Dendritic cell treated with granulocyte-macrophage colony-stimulating factor and Interleukin-4, amounts not matched to agents 40 ng/mL and 50 ng/mL, for 4 days (primary cell): Measurements from ENCODE around the gene PRF1.

Experiments used
- H3K27ac Mint-ChIP-seq: one replicate; pipeline ENCODE4 v1.8.0; 2022; ENCODE audit warnings: mild to moderate bottlenecking, mixed read lengths
- H3K27me3 Mint-ChIP-seq: one replicate; pipeline ENCODE4 v1.8.0; 2022; ENCODE audit warnings: mild to moderate bottlenecking, mixed read lengths
- H3K36me3 Mint-ChIP-seq: one replicate; pipeline ENCODE4 v1.8.0; 2022; ENCODE audit warnings: low read depth, mixed read lengths
- H3K4me1 Mint-ChIP-seq: one replicate; pipeline ENCODE4 v1.8.0; 2022; ENCODE audit warnings: low read depth, mixed read lengths
- H3K4me3 Mint-ChIP-seq: one replicate; pipeline ENCODE4 v1.8.0; 2022; ENCODE audit warnings: mild to moderate bottlenecking, moderate library complexity, mixed read lengths
- H3K9me3 Mint-ChIP-seq: one replicate; pipeline ENCODE4 v1.8.0; 2022; ENCODE audit warnings: mixed read lengths
- intact Hi-C: fragments of 100-400 bp; cut with micrococcal nuclease; formaldehyde crosslinking; loops from one replicate; pipeline ENCODE4 v1.15.0; 2022

PRF1 gene

GRCh38 chr10:70607936-70608335 lies 5.4 kb upstream of the PRF1 start:
- Mint-ChIP-seq H3K27me3 (no peaks in the 10 kb centered on the region), H3K4me1 (peaks cover 17% of the 10 kb centered on the region), H3K9me3 (no peaks in the 10 kb centered on the region), H3K27ac (no peak overlapping the region), H3K4me3 (no peak overlapping the region), H3K36me3 (no peaks in the 10 kb centered on the region)
- intact Hi-C loops, result no loop called here

GRCh38 chr10:70605161-70605560 lies 2.6 kb upstream of the PRF1 start:
- Mint-ChIP-seq H3K27ac (no peak overlapping the region), H3K4me3 (no peak overlapping the region), H3K36me3 (no peaks in the 10 kb centered on the region), H3K9me3 (no peaks in the 10 kb centered on the region), H3K4me1 (peaks cover 18% of the 10 kb centered on the region), H3K27me3 (peaks cover 3% of the 10 kb centered on the region)
- intact Hi-C loops, result no loop called here

GRCh38 chr10:70604106-70604505 lies 1.6 kb upstream of the PRF1 start:
- Mint-ChIP-seq H3K9me3 (no peaks in the 10 kb centered on the region), H3K4me1 (peaks cover 18% of the 10 kb centered on the region), H3K27ac (no peak overlapping the region), H3K27me3 (peaks cover 3% of the 10 kb centered on the region), H3K4me3 (no peak overlapping the region), H3K36me3 (no peaks in the 10 kb centered on the region)
- intact Hi-C loops, result no loop called here

GRCh38 chr10:70603449-70603801 lies 884 bp upstream of the PRF1 start:
- Mint-ChIP-seq H3K9me3 (no peaks in the 10 kb centered on the region), H3K4me3 (no peak overlapping the region), H3K36me3 (no peaks in the 10 kb centered on the region), H3K4me1 (peaks cover 18% of the 10 kb centered on the region), H3K27me3 (peaks cover 3% of the 10 kb centered on the region), H3K27ac (no peak overlapping the region)
- intact Hi-C loops, result no loop called here

GRCh38 chr10:70601746-70602145 lies 795 bp downstream of the PRF1 start:
- Mint-ChIP-seq H3K27me3 (peaks cover 3% of the 10 kb centered on the region), H3K27ac (no peak overlapping the region), H3K36me3 (no peaks in the 10 kb centered on the region), H3K9me3 (no peaks in the 10 kb centered on the region), H3K4me1 (peaks cover 18% of the 10 kb centered on the region), H3K4me3 (no peak overlapping the region)
- intact Hi-C loops, result no loop called here

- intact Hi-C loops, result no loop called here
- H3K4me1 Mint-ChIP-seq, result peaks cover 18% of the 10 kb centered on the region
- H3K27ac Mint-ChIP-seq, result no peak overlapping the region
- H3K27me3 Mint-ChIP-seq, result peaks cover 3% of the 10 kb centered on the region
- no peaks in the 10 kb centered on the region for H3K36me3 Mint-ChIP-seq
- H3K4me3 Mint-ChIP-seq, result no peak overlapping the region
- H3K9me3 Mint-ChIP-seq, result no peaks in the 10 kb centered on the region
Observed at GRCh38 chr10:70600512-70601395, 1.8 kb downstream of the PRF1 start.

- Mint-ChIP-seq H3K4me1 (peaks cover 12% of the 10 kb centered on the region), H3K27ac (no peak overlapping the region)
Observed at GRCh38 chr10:70599791-70600190, 2.8 kb downstream of the PRF1 start.

GRCh38 chr10:70599319-70599718 lies 3.2 kb downstream of the PRF1 start:
- no peak overlapping the region for H3K27ac Mint-ChIP-seq
- no peaks in the 10 kb centered on the region for H3K36me3 Mint-ChIP-seq
- no peaks in the 10 kb centered on the region for H3K9me3 Mint-ChIP-seq
- no peak overlapping the region for H3K4me3 Mint-ChIP-seq
- intact Hi-C loops, result no loop called here
- peaks cover 8% of the 10 kb centered on the region for H3K27me3 Mint-ChIP-seq
- peaks cover 12% of the 10 kb centered on the region for H3K4me1 Mint-ChIP-seq

More at GRCh38 chr10:70599791-70600190, 2.8 kb downstream of the PRF1 start:
- no peaks in the 10 kb centered on the region for H3K36me3 Mint-ChIP-seq
- no peaks in the 10 kb centered on the region for H3K9me3 Mint-ChIP-seq
- H3K27me3 Mint-ChIP-seq, result peaks cover 7% of the 10 kb centered on the region
- no peak overlapping the region for H3K4me3 Mint-ChIP-seq
- intact Hi-C loops, result no loop called here

GRCh38 chr10:70598857-70599295 lies 3.7 kb downstream of the PRF1 start:
- Mint-ChIP-seq H3K36me3 (no peaks in the 10 kb centered on the region), H3K4me1 (peaks cover 12% of the 10 kb centered on the region), H3K27me3 (peaks cover 11% of the 10 kb centered on the region), H3K4me3 (no peak overlapping the region), H3K9me3 (no peaks in the 10 kb centered on the region), H3K27ac (no peak overlapping the region)
- intact Hi-C loops, result no loop called here

- H3K27ac Mint-ChIP-seq, result no peak overlapping the region
- H3K27me3 Mint-ChIP-seq, result peaks cover 12% of the 10 kb centered on the region
- H3K4me3 Mint-ChIP-seq, result no peak overlapping the region
- H3K4me1 Mint-ChIP-seq, result peaks cover 10% of the 10 kb centered on the region
- no peaks in the 10 kb centered on the region for H3K9me3 Mint-ChIP-seq
- intact Hi-C loops, result no loop called here
- no peaks in the 10 kb centered on the region for H3K36me3 Mint-ChIP-seq
Observed at GRCh38 chr10:70597856-70598815, 4.4 kb downstream of the PRF1 start.

- peaks cover 13% of the 10 kb centered on the region for H3K27me3 Mint-ChIP-seq
- intact Hi-C loops, result no loop called here
- H3K4me1 Mint-ChIP-seq, result peaks cover 9% of the 10 kb centered on the region
- H3K36me3 Mint-ChIP-seq, result no peaks in the 10 kb centered on the region
- H3K4me3 Mint-ChIP-seq, result no peak overlapping the region
- no peaks in the 10 kb centered on the region for H3K9me3 Mint-ChIP-seq
- no peak overlapping the region for H3K27ac Mint-ChIP-seq
Observed at GRCh38 chr10:70596860-70597809, 5.4 kb downstream of the PRF1 start.

GRCh38 chr10:70596110-70596798 lies 6.3 kb downstream of the PRF1 start:
- Mint-ChIP-seq H3K9me3 (no peaks in the 10 kb centered on the region), H3K36me3 (no peaks in the 10 kb centered on the region), H3K27ac (no peak overlapping the region), H3K4me3 (no peak overlapping the region), H3K27me3 (peaks cover 15% of the 10 kb centered on the region), H3K4me1 (peaks cover 9% of the 10 kb centered on the region)
- intact Hi-C loops, result no loop called here

- Mint-ChIP-seq H3K4me1 (peaks cover 9% of the 10 kb centered on the region), H3K4me3 (no peak overlapping the region), H3K36me3 (no peaks in the 10 kb centered on the region), H3K27ac (no peak overlapping the region), H3K27me3 (peaks cover 22% of the 10 kb centered on the region), H3K9me3 (no peaks in the 10 kb centered on the region)
- intact Hi-C loops, result no loop called here
Observed at GRCh38 chr10:70595566-70596016, 7.0 kb downstream of the PRF1 start.
